Heart left ventricle (tissue), 13 donors: ENCODE measurements around the gene ZNF791.

Source experiments
- POLR2A ChIP-seq, 2 donors: fragments of 450-650 bp; IDR thresholded peaks; one replicate each; pipeline ENCODE4 v1.6.1; 2017; ENCODE audit warnings: antibody characterized with exemption in 2 of 2, mild to moderate bottlenecking in 2 of 2, moderate library complexity in 2 of 2
- TF ChIP-seq, protein P1 (sequence below), 12 donors: fragments of 200-600 bp; sonication (generic) in 4 of 12; IDR thresholded peaks; one replicate each; pipeline versions ENCODE4 v1.5.0 to v1.8.0; 2018 to 2022; ENCODE audit warnings: antibody characterized with exemption in 12 of 12, mild to moderate bottlenecking in 5 of 12
- donor health status: ischemic (EF 13 %, LVEDD 7.1; RV severe dilation, severe dysfunction).
- donor health status: DM: no; HTN: yes; CAD: no.
- donor health status: DM: no; HTN: no; CAD: no.
- donor health status: ischemic (EF 25% LVEDD 6.9; RV normal size, moderate dysfunction).
- donor health status: ischemic (EF 25% LVEDD 5.7; RV mildly dilated, moderate dysfunction).
- donor health status: ischemic (EF 35%, LVEDD 5.7; RV mildly dilated, moderate dysfunction).
- donor health status: nonischemic (EF 11% LVEDD 7.7; RV severe dilation, severe dysfunction).
- donor health status: DM: yes; HTN: yes; CAD: no.
- donor health status: PGD.
- donor health status: ischemic (EF 29% LVEDD 5.4; RV normal size, mild dysfunction).
- donor health status: nonischemic (EF 23%, LVEDD 6.1; RV moderate dilation, normal function).

DNA sequence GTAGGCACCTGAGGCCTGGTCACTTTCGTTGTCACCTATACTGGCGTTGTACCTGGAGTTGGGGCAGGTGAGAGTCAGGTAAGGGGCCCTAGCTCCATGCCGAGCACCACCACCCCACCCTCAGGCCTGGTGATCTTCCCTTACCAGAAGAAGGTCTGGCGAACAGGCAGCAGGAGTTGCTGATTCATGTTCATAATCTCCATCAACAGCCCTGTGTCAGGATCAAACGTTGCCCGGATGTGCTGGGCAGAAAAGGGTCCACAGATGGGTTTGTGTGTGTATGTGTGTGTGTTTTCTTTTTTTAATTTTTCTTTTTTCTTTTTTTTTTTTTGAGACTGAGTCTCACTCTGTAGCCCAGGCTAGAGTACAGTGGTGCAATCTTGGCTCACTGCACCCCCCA is 41.5 kb downstream of the ZNF791 start:
- TF ChIP-seq, protein P1, sequence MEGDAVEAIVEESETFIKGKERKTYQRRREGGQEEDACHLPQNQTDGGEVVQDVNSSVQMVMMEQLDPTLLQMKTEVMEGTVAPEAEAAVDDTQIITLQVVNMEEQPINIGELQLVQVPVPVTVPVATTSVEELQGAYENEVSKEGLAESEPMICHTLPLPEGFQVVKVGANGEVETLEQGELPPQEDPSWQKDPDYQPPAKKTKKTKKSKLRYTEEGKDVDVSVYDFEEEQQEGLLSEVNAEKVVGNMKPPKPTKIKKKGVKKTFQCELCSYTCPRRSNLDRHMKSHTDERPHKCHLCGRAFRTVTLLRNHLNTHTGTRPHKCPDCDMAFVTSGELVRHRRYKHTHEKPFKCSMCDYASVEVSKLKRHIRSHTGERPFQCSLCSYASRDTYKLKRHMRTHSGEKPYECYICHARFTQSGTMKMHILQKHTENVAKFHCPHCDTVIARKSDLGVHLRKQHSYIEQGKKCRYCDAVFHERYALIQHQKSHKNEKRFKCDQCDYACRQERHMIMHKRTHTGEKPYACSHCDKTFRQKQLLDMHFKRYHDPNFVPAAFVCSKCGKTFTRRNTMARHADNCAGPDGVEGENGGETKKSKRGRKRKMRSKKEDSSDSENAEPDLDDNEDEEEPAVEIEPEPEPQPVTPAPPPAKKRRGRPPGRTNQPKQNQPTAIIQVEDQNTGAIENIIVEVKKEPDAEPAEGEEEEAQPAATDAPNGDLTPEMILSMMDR (IDR thresholded peaks at IDR 0.05): no peak
- TF ChIP-seq POLR2A (IDR thresholded peaks at IDR 0.05): no peak
